Left forelimb (tissue), 1 donor: ENCODE data around the gene MRGPRE.

Experiments
- DNase-seq: peaks from one replicate; pipeline ENCODE4 v3.0.0-alpha.2; 2018; ENCODE audit warnings: low spot score

The MRGPRE gene

GRCh38 chr11:3213659-3214419 is 18.4 kb downstream of the MRGPRE start:
- DNase-seq = no peak

- no peak for DNase-seq
Observed at GRCh38 chr11:3208272-3208671, 23.9 kb downstream of the MRGPRE start.

GRCh38 chr11:3207526-3208189 is 24.6 kb downstream of the MRGPRE start:
- DNase-seq = no peak

GRCh38 chr11:3206922-3207204 is 25.4 kb downstream of the MRGPRE start:
- DNase-seq = no peak

GRCh38 chr11:3206156-3206921 is 25.9 kb downstream of the MRGPRE start:
- no peak for DNase-seq

GRCh38 chr11:3205261-3206155 is 26.7 kb downstream of the MRGPRE start:
- no peak for DNase-seq

GRCh38 chr11:3204141-3205015 is 27.8 kb downstream of the MRGPRE start:
- DNase-seq = no peak

GRCh38 chr11:3203221-3204043 is 28.8 kb downstream of the MRGPRE start:
- DNase-seq = no peak

- DNase-seq = no peak
Observed at GRCh38 chr11:3202759-3203158, 29.5 kb downstream of the MRGPRE start.

GRCh38 chr11:3202305-3202704 is 29.9 kb downstream of the MRGPRE start:
- no peak for DNase-seq

GRCh38 chr11:3201677-3202181 is 30.5 kb downstream of the MRGPRE start:
- no peak for DNase-seq

- no peak for DNase-seq
Observed at GRCh38 chr11:3201112-3201581, 31.1 kb downstream of the MRGPRE start.

- peak; percentile 51 for DNase-seq
Observed at GRCh38 chr11:3200388-3201111, 31.7 kb downstream of the MRGPRE start.

- DNase-seq = peak; percentile 49
Observed at GRCh38 chr11:3199537-3200295, 32.5 kb downstream of the MRGPRE start.

GRCh38 chr11:3198815-3199214 is 33.4 kb downstream of the MRGPRE start:
- peak; percentile 26 for DNase-seq

- peak; percentile 52 for DNase-seq
Observed at GRCh38 chr11:3197878-3198528, 34.2 kb downstream of the MRGPRE start.

- DNase-seq = peak; percentile 60
Observed at GRCh38 chr11:3197044-3197695, 35.0 kb downstream of the MRGPRE start.
